ENCODE data around the gene RAC2. TPM values are rescaled to one million over a fixed set of nuclear protein-coding genes. Genes with fewer than 3 reads are reported as not detected.

The RAC2 gene
- total RNA-seq, 1 donor from 2014 or later, result 107 TPM

DNA sequence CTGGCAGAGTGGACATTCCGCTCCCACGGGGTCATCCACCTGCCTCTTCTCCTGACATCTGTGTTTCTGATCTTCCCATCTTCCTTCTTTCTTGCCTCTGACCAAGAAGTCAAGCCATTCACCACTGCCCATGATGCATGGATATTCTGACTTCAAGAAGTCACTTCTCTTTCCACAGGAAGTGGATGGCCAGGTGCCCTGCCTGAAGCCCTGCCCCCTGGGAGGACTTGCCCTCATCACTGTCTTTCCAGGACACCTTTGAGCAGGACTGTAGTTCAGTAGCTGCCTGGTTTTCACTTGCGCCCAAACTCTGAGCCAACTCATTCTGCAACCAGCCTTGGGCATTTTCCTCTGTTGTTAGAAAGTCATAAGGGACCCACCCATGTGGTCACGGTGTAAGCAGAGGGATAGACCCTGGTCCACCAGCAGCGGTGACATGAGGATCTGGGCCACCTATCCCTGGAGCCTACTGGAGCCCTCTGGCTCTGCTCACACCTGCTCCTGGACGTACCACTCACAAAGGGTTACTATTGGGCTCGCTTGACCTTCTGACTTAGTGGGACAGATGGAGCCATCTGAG lies 45.2 kb upstream of the RAC2 start:
- no peak for DNase-seq
- H3K4me1 ChIP-seq, result peaks cover 3% of the 10 kb centered on the region
- no peak for ATAC-seq
- intact Hi-C loops (cut with DNase I), result no loop called here
- no peak overlapping the region for H3K4me3 ChIP-seq
- TF ChIP-seq, protein P1, sequence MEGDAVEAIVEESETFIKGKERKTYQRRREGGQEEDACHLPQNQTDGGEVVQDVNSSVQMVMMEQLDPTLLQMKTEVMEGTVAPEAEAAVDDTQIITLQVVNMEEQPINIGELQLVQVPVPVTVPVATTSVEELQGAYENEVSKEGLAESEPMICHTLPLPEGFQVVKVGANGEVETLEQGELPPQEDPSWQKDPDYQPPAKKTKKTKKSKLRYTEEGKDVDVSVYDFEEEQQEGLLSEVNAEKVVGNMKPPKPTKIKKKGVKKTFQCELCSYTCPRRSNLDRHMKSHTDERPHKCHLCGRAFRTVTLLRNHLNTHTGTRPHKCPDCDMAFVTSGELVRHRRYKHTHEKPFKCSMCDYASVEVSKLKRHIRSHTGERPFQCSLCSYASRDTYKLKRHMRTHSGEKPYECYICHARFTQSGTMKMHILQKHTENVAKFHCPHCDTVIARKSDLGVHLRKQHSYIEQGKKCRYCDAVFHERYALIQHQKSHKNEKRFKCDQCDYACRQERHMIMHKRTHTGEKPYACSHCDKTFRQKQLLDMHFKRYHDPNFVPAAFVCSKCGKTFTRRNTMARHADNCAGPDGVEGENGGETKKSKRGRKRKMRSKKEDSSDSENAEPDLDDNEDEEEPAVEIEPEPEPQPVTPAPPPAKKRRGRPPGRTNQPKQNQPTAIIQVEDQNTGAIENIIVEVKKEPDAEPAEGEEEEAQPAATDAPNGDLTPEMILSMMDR (IDR thresholded peaks at IDR 0.05), result no peak
- H3K9me3 ChIP-seq, result no peaks in the 10 kb centered on the region
- no peak overlapping the region for H3K27ac ChIP-seq
- peaks cover 5% of the 10 kb centered on the region for H3K36me3 ChIP-seq
- H3K27me3 ChIP-seq, result no peaks in the 10 kb centered on the region

DNA sequence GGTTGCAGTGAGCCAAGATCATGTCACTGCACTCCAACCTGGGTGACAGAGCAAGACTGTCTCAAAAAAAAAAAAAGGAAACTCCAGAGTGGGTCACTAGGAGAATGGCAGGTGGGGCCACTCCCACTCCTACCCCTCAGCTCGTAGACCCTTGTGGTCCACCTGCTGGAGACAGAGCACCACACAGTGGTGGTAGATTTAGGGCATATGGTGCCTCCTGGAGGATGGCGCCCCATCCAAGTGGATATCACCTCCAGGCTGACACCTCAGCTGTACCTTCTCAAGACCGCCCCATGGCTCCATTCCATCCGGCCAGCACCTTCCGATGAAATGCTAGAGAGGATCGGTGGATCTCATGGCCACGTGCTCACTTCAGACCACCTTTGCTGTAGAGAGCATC lies 44.5 kb upstream of the RAC2 start:
- DNase-seq (no peak), ATAC-seq (no peak)
- Histone ChIP-seq H3K9me3 (no peaks in the 10 kb centered on the region), H3K36me3 (peaks cover 5% of the 10 kb centered on the region), H3K4me1 (peaks cover 3% of the 10 kb centered on the region), H3K4me3 (no peak overlapping the region), H3K27ac (no peak overlapping the region), H3K27me3 (no peaks in the 10 kb centered on the region)
- intact Hi-C loops (cut with DNase I), result no loop called here
- TF ChIP-seq, protein P1 (IDR thresholded peaks at IDR 0.05), result no peak

DNA sequence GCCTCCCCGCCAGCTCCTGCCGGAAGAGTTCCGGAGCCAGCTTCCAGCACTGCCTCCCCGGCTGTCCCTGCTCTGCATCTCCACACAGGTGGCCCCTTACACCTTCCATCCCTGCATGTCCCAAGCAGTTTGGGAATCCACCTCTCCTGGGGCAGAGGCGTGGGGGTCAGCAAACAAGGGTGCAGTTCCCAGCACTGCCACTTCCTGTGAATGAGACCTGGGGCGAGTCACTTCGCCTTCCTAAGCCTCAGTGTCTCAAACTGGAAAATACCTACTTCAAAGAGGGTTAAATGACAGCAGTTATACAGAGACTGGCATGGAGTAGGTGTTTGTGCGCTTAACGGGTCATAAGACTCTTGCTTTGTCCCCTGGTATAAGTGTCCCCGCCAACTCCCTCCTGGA lies 43.5 kb upstream of the RAC2 start:
- Histone ChIP-seq H3K27ac (no peak overlapping the region), H3K9me3 (no peaks in the 10 kb centered on the region), H3K36me3 (peaks cover 5% of the 10 kb centered on the region), H3K27me3 (peaks cover 7% of the 10 kb centered on the region), H3K4me3 (no peak overlapping the region), H3K4me1 (peaks cover 3% of the 10 kb centered on the region)
- intact Hi-C loops (cut with DNase I), result no loop called here
- TF ChIP-seq, protein P1 (IDR thresholded peaks at IDR 0.05), result no peak
- DNase-seq, result no peak
- no peak for ATAC-seq

DNA sequence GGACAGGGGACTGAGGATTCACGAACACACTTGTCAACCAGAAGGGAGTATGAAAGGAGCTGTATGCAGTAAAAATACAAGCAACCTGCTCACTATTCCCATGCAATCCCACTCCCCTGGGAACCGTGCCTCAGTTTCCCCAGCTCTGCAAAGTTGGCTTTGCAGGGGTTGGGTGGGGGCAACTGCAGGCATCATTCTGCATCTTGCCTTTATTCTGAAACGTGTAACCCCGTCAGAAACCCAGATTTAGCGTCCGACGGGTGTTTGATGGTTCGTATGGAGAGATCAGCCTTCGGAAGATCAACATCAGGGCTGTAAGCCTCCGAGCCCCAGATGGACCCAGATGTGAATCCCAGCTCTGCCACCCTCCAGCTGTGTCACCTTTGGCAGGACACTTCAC lies 41.9 kb upstream of the RAC2 start:
- H3K27me3 ChIP-seq, result peaks cover 14% of the 10 kb centered on the region
- TF ChIP-seq, protein P1 (IDR thresholded peaks at IDR 0.05), result no peak

DNA sequence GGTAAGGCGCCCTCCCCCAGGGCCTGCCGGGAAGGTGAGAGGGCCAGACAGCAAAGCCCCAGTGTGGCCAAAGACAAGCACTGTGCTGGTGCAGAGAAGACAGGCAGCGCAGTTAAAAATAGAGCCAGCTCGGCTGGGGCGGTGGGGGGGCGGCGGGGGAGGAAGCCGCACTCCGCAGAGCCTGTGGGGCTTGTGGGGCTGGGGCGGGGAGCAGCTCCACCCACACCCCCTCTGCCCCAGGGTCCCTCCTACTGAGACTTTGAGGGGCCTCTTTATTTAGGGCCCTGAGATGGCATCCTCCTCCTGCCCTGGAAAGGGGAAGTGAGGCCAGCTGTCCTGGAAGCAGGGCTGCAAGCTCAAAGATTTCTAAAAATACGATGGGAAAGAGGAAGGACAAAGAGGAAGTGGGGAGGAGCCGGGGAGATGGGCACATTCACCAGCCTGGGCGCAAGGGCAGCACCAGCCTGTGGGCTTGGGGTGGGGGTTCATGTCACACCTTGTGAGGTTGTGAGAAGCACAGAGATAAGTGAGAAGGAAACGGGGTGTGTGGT lies 40.8 kb upstream of the RAC2 start:
- TF ChIP-seq, protein P1 (IDR thresholded peaks at IDR 0.05), result no peak
- peak overlapping the region; percentile 79 for H3K27ac ChIP-seq
- intact Hi-C loops (cut with DNase I), result no loop called here
- H3K36me3 ChIP-seq, result no peaks in the 10 kb centered on the region
- H3K4me1 ChIP-seq, result peaks cover 7% of the 10 kb centered on the region
- peak; percentile 76 for DNase-seq
- ATAC-seq, result peak; percentile 86
- no peaks in the 10 kb centered on the region for H3K9me3 ChIP-seq
- peak overlapping the region; percentile 59 for H3K4me3 ChIP-seq
- peaks cover 14% of the 10 kb centered on the region for H3K27me3 ChIP-seq

More for the DNA sequence above, 41.9 kb upstream of the RAC2 start:
- no peak for ATAC-seq
- intact Hi-C loops (cut with DNase I), result no loop called here
- Histone ChIP-seq H3K9me3 (no peaks in the 10 kb centered on the region), H3K36me3 (no peaks in the 10 kb centered on the region), H3K4me1 (peaks cover 7% of the 10 kb centered on the region), H3K27ac (no peak overlapping the region), H3K4me3 (no peak overlapping the region)
- DNase-seq, result no peak

Data from upper lobe of right lung (tissue), 1 donor.